K562 (cell line): ENCODE data around the gene TRIM47. TPM values are rescaled to one million over a fixed set of nuclear protein-coding genes. Genes with fewer than 3 reads are reported as not detected.

Source experiments
- ATAC-seq: fragments of 200-7000 bp; cut with Tn5 transposase; 3 replicates; pipeline ENCODE4 v1.9.1; 2020; ENCODE audit warnings: moderate library complexity
- BruUV-seq: library from RNA; stranded (reverse); fragments of 400-500 nt; replicated peaks from 2 replicates; lab custom pipeline; 2021; lab: Mats Ljungman, UMichigan
- CTCF ChIA-PET: fragments of 300-600 bp; formaldehyde crosslinking; extraction: SDS; loops from one replicate; lab custom pipeline; 2021; ENCODE audit warnings: low intra/inter-chr PET ratio; lab: Yijun Ruan, JAX
- POLR2A ChIA-PET: fragments of 300-600, 350-650 bp; sonication (Branson Sonifier 250); formaldehyde crosslinking; extraction: SDS; loops from one replicate; lab custom pipeline; 2021; ENCODE audit warnings: antibody characterized with exemption, inconsistent platforms; lab: Yijun Ruan, JAX
- DNase-seq, 4 experiments: peaks; one replicate each; pipeline versions ENCODE4 v3.0.0 to v3.0.0-alpha.2; 2011 to 2018; ENCODE audit warnings: low spot score in 3 of 4, mixed read lengths in 3 of 4; ENCODE audit errors: extremely low read depth in 1 of 4
- FAIRE-seq: peaks from 2 replicates; lab custom pipeline; 2011; peaks lifted over from hg19 to GRCh38; lab: Jason Lieb, UNC
- H2AFZ ChIP-seq: 2 replicates; pipeline ENCODE4 v1.6.0; 2011; ENCODE audit warnings: low read depth, low read length, control low read depth, inconsistent platforms
- H3K27ac ChIP-seq: fragments of 200-600 bp; 3 replicates; pipeline ENCODE4 v1.8.0; 2011; ENCODE audit warnings: low read depth, mild to moderate bottlenecking, control low read depth, inconsistent platforms, low read length, moderate library complexity, mixed read lengths; ENCODE audit errors: extremely low read depth
- H3K27me3 ChIP-seq, 2 experiments: fragments of 300-600 bp in 1 of 2; 2 replicates in 1 of 2; 3 replicates in 1 of 2; pipeline versions ENCODE4 v1.6.0 to v1.8.0; 2011; ENCODE audit warnings: inconsistent platforms in 2 of 2, low read length in 2 of 2, mild to moderate bottlenecking in 1 of 2, mixed read lengths in 1 of 2, moderate library complexity in 1 of 2; ENCODE audit not compliant: control insufficient read depth in 2 of 2, insufficient read depth in 2 of 2
- H3K36me3 ChIP-seq: fragments of 300-600 bp; 3 replicates; pipeline ENCODE4 v1.8.0; 2011; ENCODE audit warnings: mild to moderate bottlenecking, low read length, inconsistent platforms; ENCODE audit not compliant: control insufficient read depth, insufficient read depth
- H3K4me1 ChIP-seq, 2 experiments: fragments of 200-600 bp in 1 of 2; replicated peaks in 1 of 2; 2 replicates in 1 of 2; 3 replicates in 1 of 2; pipeline versions ENCODE4 v1.5.1 to v1.8.0; 2011; ENCODE audit warnings: inconsistent platforms in 2 of 2, low read length in 2 of 2, mild to moderate bottlenecking in 1 of 2, mixed read lengths in 1 of 2, moderate library complexity in 1 of 2; ENCODE audit not compliant: control insufficient read depth in 2 of 2, insufficient read depth in 2 of 2
- H3K4me2 ChIP-seq: 2 replicates; pipeline ENCODE4 v1.6.1; 2011; ENCODE audit warnings: low read length, control low read depth, inconsistent platforms, mixed read lengths; ENCODE audit not compliant: insufficient read depth
- H3K4me3 ChIP-seq: fragments of 200-600 bp; sonication (generic), shearing (Covaris generic); 2 replicates; pipeline ENCODE4 v1.5.1; 2016; ENCODE audit warnings: control low read depth, inconsistent platforms
- H3K79me2 ChIP-seq: fragments of 200-600 bp; 3 replicates; pipeline ENCODE4 v1.8.0; 2011; ENCODE audit warnings: low read length, inconsistent platforms; ENCODE audit not compliant: control insufficient read depth, insufficient read depth
- H3K9ac ChIP-seq, 2 experiments: 2 replicates each; pipeline versions ENCODE4 v1.6.0 to v1.6.1; 2011; ENCODE audit warnings: low read depth in 2 of 2, low read length in 2 of 2, control low read depth in 1 of 2, inconsistent platforms in 1 of 2, mild to moderate bottlenecking in 1 of 2, mixed read lengths in 1 of 2; ENCODE audit not compliant: insufficient read depth in 1 of 2
- H3K9me1 ChIP-seq: one replicate; pipeline ENCODE4 v1.6.0; 2011; ENCODE audit warnings: inconsistent platforms, mild to moderate bottlenecking, low read length, moderate library complexity; ENCODE audit not compliant: control insufficient read depth, insufficient read depth
- H3K9me3 ChIP-seq: replicated peaks from 2 replicates; pipeline ENCODE4 v1.5.1; 2011; ENCODE audit warnings: low read depth, low read length, inconsistent platforms; ENCODE audit not compliant: control insufficient read depth, insufficient read depth
- H4K20me1 ChIP-seq: replicated peaks from 2 replicates; pipeline ENCODE4 v1.6.1; 2011; ENCODE audit warnings: low read length, inconsistent platforms, mixed read lengths; ENCODE audit not compliant: control insufficient read depth, insufficient read depth
- CCNT2 ChIP-seq: IDR thresholded peaks from 2 replicates; pipeline ENCODE4 v1.6.1; 2011; ENCODE audit warnings: borderline replicate concordance, low read depth, mild to moderate bottlenecking, moderate library complexity, mixed read lengths, low read length; ENCODE audit not compliant: insufficient read length; ENCODE audit errors: extremely low read depth
- FOSL1 ChIP-seq: fragments of 200-800 bp; sonication (Bioruptor generic); conservative IDR thresholded peaks from 2 replicates; pipeline ENCODE4 v1.6.1; 2016; ENCODE audit warnings: missing genetic modification characterization, missing compliant biosample characterization
- KDM5B ChIP-seq: fragments of 200-600 bp; sonication (generic); IDR thresholded peaks from 2 replicates; pipeline ENCODE4 v1.6.1; 2012; ENCODE audit warnings: low read depth, mild to moderate bottlenecking, moderate library complexity, low read length, control low read depth, inconsistent platforms; ENCODE audit not compliant: insufficient replicate concordance
- POLR2A ChIP-seq: fragments of 450-650 bp; conservative IDR thresholded peaks from 2 replicates; pipeline ENCODE4 v1.6.1; 2016
- POLR2G ChIP-seq: fragments of 200-400 bp; formaldehyde crosslinking; IDR thresholded peaks from 2 replicates; pipeline ENCODE4 v1.6.1; 2017; ENCODE audit warnings: low read depth, mild to moderate bottlenecking, antibody characterized with exemption, low read length, moderate library complexity
- POLR2H ChIP-seq: IDR thresholded peaks from 2 replicates; pipeline ENCODE4 v1.6.1; 2016; ENCODE audit warnings: missing genetic modification characterization, low read depth, mild to moderate bottlenecking, control low read depth, missing compliant biosample characterization, moderate library complexity
- POLR3G ChIP-seq: IDR thresholded peaks from 2 replicates; pipeline ENCODE4 v1.6.1; 2011; ENCODE audit not compliant: insufficient read length, insufficient replicate concordance; ENCODE audit errors: extremely low read depth
- RBFOX2 ChIP-seq: fragments of 200-400 bp; formaldehyde crosslinking; IDR thresholded peaks from 2 replicates; pipeline ENCODE4 v1.6.1; 2017; ENCODE audit warnings: low read depth, mild to moderate bottlenecking, low read length, moderate library complexity
- RBM22 ChIP-seq: fragments of 200-400 bp; formaldehyde crosslinking; IDR thresholded peaks from 2 replicates; pipeline ENCODE4 v1.6.1; 2018; ENCODE audit warnings: low read length, low read depth; ENCODE audit not compliant: poor library complexity, severe bottlenecking
- SAFB2 ChIP-seq: fragments of 200-400 bp; formaldehyde crosslinking; IDR thresholded peaks from 2 replicates; pipeline ENCODE4 v1.6.1; 2018; ENCODE audit warnings: borderline replicate concordance, low read length, low read depth, moderate library complexity; ENCODE audit not compliant: severe bottlenecking
- SMAD3 ChIP-seq: fragments of 450-650 bp; formaldehyde crosslinking; conservative IDR thresholded peaks from 2 replicates; pipeline ENCODE4 v1.4.0; 2020; ENCODE audit warnings: mild to moderate bottlenecking
- SMAD4 ChIP-seq: fragments of 250-450 bp; sonication (Bioruptor Pico); conservative IDR thresholded peaks from 2 replicates; pipeline ENCODE4 v1.8.0; 2021; ENCODE audit warnings: inconsistent platforms, mild to moderate bottlenecking, moderate library complexity
- SUPT5H ChIP-seq: fragments of 450-650 bp; IDR thresholded peaks from 2 replicates; pipeline ENCODE4 v1.6.1; 2016
- TAF1 ChIP-seq: IDR thresholded peaks from 2 replicates; pipeline ENCODE4 v1.6.1; 2011; ENCODE audit warnings: mild to moderate bottlenecking, low read length, moderate library complexity; ENCODE audit not compliant: insufficient read depth, control insufficient read depth, severe bottlenecking; ENCODE audit errors: extremely low read depth
- TSC22D4 ChIP-seq: fragments of 450-650 bp; IDR thresholded peaks from 2 replicates; pipeline ENCODE4 v1.6.1; 2016; ENCODE audit warnings: missing genetic modification characterization, missing biosample characterization, control low read depth
- ZNF280B ChIP-seq: fragments of 250-450 bp; sonication (Bioruptor Pico); IDR thresholded peaks from 2 replicates; pipeline ENCODE4 v1.5.1; 2021; ENCODE audit warnings: mild to moderate bottlenecking
- ZNF282 ChIP-seq: sonication (generic); formaldehyde crosslinking; IDR thresholded peaks from 2 replicates; pipeline ENCODE4 v1.8.1; 2023; ENCODE audit warnings: missing genetic modification reagents
- ZNF445 ChIP-seq: fragments of 250-450 bp; sonication (Bioruptor Pico); IDR thresholded peaks from 2 replicates; pipeline ENCODE4 v1.4.0; 2020; ENCODE audit warnings: low read depth, mild to moderate bottlenecking, moderate library complexity
- WGBS: fragments of 100-300 bp; shearing (Covaris generic); methylation state at CpG from one replicate; pipeline ENCODE4 v1.1.6; 2016; ENCODE audit warnings: low coverage, mixed read lengths; ENCODE audit not compliant: insufficient coverage; ENCODE audit errors: missing lambda C conversion rate; 5-methylcytosine and 5-hydroxymethylcytosine counted together
- in situ Hi-C: fragments of 300-500 bp; cut with MboI; formaldehyde crosslinking; loops from 4 replicates; pipeline ENCODE4 v1.15.0; 2018; ENCODE audit warnings: inconsistent platforms, mixed read lengths
- intact Hi-C: fragments of 100-400 bp; cut with micrococcal nuclease; formaldehyde crosslinking; loops from 2 replicates; pipeline ENCODE4 v1.14.2; 2022
- polyA plus RNA-seq, 8 experiments: library from polyadenylated mRNA; depleted of rRNA in 4 of 8; stranded (reverse) in 5 of 8; unstranded in 3 of 8; fragments of >200 nt; fragmentation: Nextera tagmentation in 2 of 8; fragmentation: Illumina TruSeq in 1 of 8; extraction: Ambion mirVana in 2 of 8; extraction: Trizol in 1 of 8; gene quantifications; 2 replicates each; pipeline versions ENCODE4 v1.2.1 to v1.2.3, GENCODE V29; 2011 to 2014; ENCODE audit warnings: inconsistent platforms in 1 of 8, missing spikeins in 1 of 8
- total RNA-seq, 7 experiments: library from RNA; depleted of rRNA in 6 of 7; stranded (reverse); fragments of >200 nt in 6 of 7; fragmentation: Illumina TruSeq in 2 of 7; extraction: Trizol in 2 of 7; gene quantifications; 2 replicates each; pipeline versions ENCODE4 v1.2.1 to v1.2.3, GENCODE V29; 2011 to 2021; ENCODE audit warnings: low replicate concordance in 1 of 7

The TRIM47 gene
- total and polyA plus RNA-seq, 9 of the 15 experiments (the other 6 are each of a cell fraction or from before 2014, with no cell fraction given): 0.56 to 6.1 (median 3.2) TPM

GRCh38 chr17:75825748-75826370 is 52.5 kb downstream of the TRIM47 start (continued):
- no peak for TF ChIP-seq POLR2H (tag)
- no peak for TF ChIP-seq ZNF280B
- no peak for TF ChIP-seq TSC22D4 (tag)
- no peak for TF ChIP-seq CCNT2
- no peak for TF ChIP-seq POLR3G

- H3K9ac ChIP-seq: peak overlapping the region in 1 of 2 experiments; percentile 77; a peak in 2 of 4 replicates
- no peak overlapping the region for H3K4me3 ChIP-seq
- peaks cover 77% of the 10 kb centered on the region; the same call in 2 of the 3 replicates for H3K36me3 ChIP-seq
- no peaks in the 10 kb centered on the region for H4K20me1 ChIP-seq
- H3K79me2 ChIP-seq: no peaks in the 10 kb centered on the region
- TF ChIP-seq RBM22 (peak; percentile 29), POLR2G (peak; percentile 71), KDM5B (peak; percentile 42), TAF1 (no peak), FOSL1 (tag) (no peak), SMAD4 (CRISPR knock-in tag) (no peak), ZNF282 (CRISPR knock-in tag) (no peak), SUPT5H (peak; percentile 24; the same call in 1 of the 2 replicates), RBFOX2 (0 out of 2 replicates have a peak, but pooled peaks have one; percentile 46), POLR2A (peak; percentile 8; the same call in 1 of the 2 replicates), ZNF445 (no peak), SAFB2 (no peak), SMAD3 (CRISPR knock-in tag) (no peak)
- DNase-seq (no peak), FAIRE-seq (no peak), ATAC-seq (peak; percentile 7)
- WGBS: 83% methylated on average over 7 of the region's 13 CpGs
- intact Hi-C loops (no loop called here), in situ Hi-C loops (no loop called here)
- ChIA-PET POLR2A (interaction anchor here (0.5 to 8.0 kb wide), 14 partner anchors 8 to 645 kb away, joined by 3 to 121 read pairs (median 3); partner anchors contain the start of gene UNC13D), CTCF (no interaction called here)
- H3K9me3 ChIP-seq: no peaks in the 10 kb centered on the region
- H3K27me3 ChIP-seq: no peaks in the 10 kb centered on the region
- H3K4me2 ChIP-seq: no peak overlapping the region
- no TSS peak for BruUV-seq
- H2AFZ ChIP-seq: no peak overlapping the region
- no peak overlapping the region for H3K27ac ChIP-seq
- H3K9me1 ChIP-seq: no peaks in the 10 kb centered on the region
- peaks cover 0 to 48% of the 10 kb centered on the region in 2 experiments; a peak in 2 of 5 replicates for H3K4me1 ChIP-seq
Measured at GRCh38 chr17:75825149-75825552, 53.2 kb downstream of the TRIM47 start.
